Activated T-cell treated with anti-CD3 and anti-CD28 coated beads, Interleukin-2, amount 50 U/mL, for 4 hours (primary cell): ENCODE measurements around the gene CEMIP. TPM values are rescaled to one million over a fixed set of nuclear protein-coding genes. Genes with fewer than 3 reads are reported as not detected.

Source experiments
- ATAC-seq, 2 donors: fragments of 200-7000 bp; cut with Tn5 transposase; one replicate each; pipeline ENCODE4 v1.10.0; 2021
- DNase-seq: peaks from one replicate; pipeline ENCODE4 v3.0.0-alpha.2; 2020
- H3K27me3 Mint-ChIP-seq: one replicate; pipeline ENCODE4 v1.8.0; 2021; ENCODE audit warnings: low read depth, mixed read lengths
- H3K36me3 Mint-ChIP-seq: one replicate; pipeline ENCODE4 v1.8.0; 2022; ENCODE audit warnings: mixed read lengths; ENCODE audit not compliant: insufficient read depth
- H3K4me1 Mint-ChIP-seq: one replicate; pipeline ENCODE4 v1.8.0; 2021; ENCODE audit warnings: low read depth, mixed read lengths
- H3K4me3 Mint-ChIP-seq: one replicate; pipeline ENCODE4 v1.8.0; 2021; ENCODE audit warnings: mild to moderate bottlenecking, moderate library complexity, mixed read lengths
- H3K9me3 Mint-ChIP-seq: one replicate; pipeline ENCODE4 v1.8.0; 2021; ENCODE audit warnings: mixed read lengths
- total RNA-seq, 3 donors: library from RNA; stranded (reverse); gene quantifications; one replicate each; pipeline ENCODE4 v1.2.1, GENCODE V29; 2021

CEMIP gene
- total RNA-seq, 3 donors from 2014 or later, result 0.30 to 0.51 (median 0.37) TPM

GRCh38 chr15:80997692-80998091, 218.5 kb downstream of the CEMIP start:
- Mint-ChIP-seq H3K27me3 (no peaks in the 10 kb centered on the region), H3K4me3 (no peak overlapping the region), H3K9me3 (peaks cover 6% of the 10 kb centered on the region), H3K36me3 (peaks cover 3% of the 10 kb centered on the region), H3K4me1 (peaks cover 27% of the 10 kb centered on the region)
- no peak for ATAC-seq
- DNase-seq, result no peak

- H3K4me1 Mint-ChIP-seq, result peaks cover 28% of the 10 kb centered on the region
- peaks cover 6% of the 10 kb centered on the region for H3K9me3 Mint-ChIP-seq
- no peak for ATAC-seq
- H3K4me3 Mint-ChIP-seq, result no peak overlapping the region
- no peak for DNase-seq
- H3K36me3 Mint-ChIP-seq, result peaks cover 3% of the 10 kb centered on the region
- H3K27me3 Mint-ChIP-seq, result no peaks in the 10 kb centered on the region
Measured at GRCh38 chr15:80998251-80998650, 219.1 kb downstream of the CEMIP start.

GRCh38 chr15:80999623-81000036, 220.5 kb downstream of the CEMIP start:
- peaks cover 42% of the 10 kb centered on the region for H3K4me1 Mint-ChIP-seq
- no peak for ATAC-seq

GRCh38 chr15:81000144-81000623, 221.0 kb downstream of the CEMIP start:
- ATAC-seq (peak in 1 of 2 donors; percentile 2), DNase-seq (no peak)
- H3K27me3 Mint-ChIP-seq, result no peaks in the 10 kb centered on the region
- peaks cover 13% of the 10 kb centered on the region for H3K36me3 Mint-ChIP-seq
- H3K4me1 Mint-ChIP-seq, result peaks cover 46% of the 10 kb centered on the region
- peaks cover 6% of the 10 kb centered on the region for H3K9me3 Mint-ChIP-seq
- H3K4me3 Mint-ChIP-seq, result peak overlapping the region; percentile 94

More at GRCh38 chr15:80999623-81000036, 220.5 kb downstream of the CEMIP start:
- no peaks in the 10 kb centered on the region for H3K27me3 Mint-ChIP-seq
- peak; percentile 42 for DNase-seq
- peak overlapping the region; percentile 94 for H3K4me3 Mint-ChIP-seq
- peaks cover 11% of the 10 kb centered on the region for H3K36me3 Mint-ChIP-seq
- H3K9me3 Mint-ChIP-seq, result peaks cover 6% of the 10 kb centered on the region

- Mint-ChIP-seq H3K4me1 (peaks cover 50% of the 10 kb centered on the region), H3K27me3 (no peaks in the 10 kb centered on the region), H3K9me3 (peaks cover 6% of the 10 kb centered on the region), H3K4me3 (peak within 1 kb of the TSS; percentile 94), H3K36me3 (peaks cover 13% of the 10 kb centered on the region)
- ATAC-seq, result peak; percentile 66 to 80
- peak; percentile 77 for DNase-seq
Measured at GRCh38 chr15:81000624-81001151, 221.5 kb downstream of the CEMIP start, which contains the start of gene TLNRD1. Gene TLNRD1 (plus strand): TSS chr15:81000923. CDS start chr15:81002272, 1,349 bp downstream.

Other genes starting within 250 kb of the CEMIP start
- 1 to 10 TPM; 5.3 to 7.2 (median 5.8) TPM for gene ABHD17C, start 84.1 kb upstream of the CEMIP start, total RNA-seq
- 10 to 100 TPM; 22.2 to 24.0 (median 23.3) TPM for gene MESD, start 210.4 kb downstream of the CEMIP start, total RNA-seq
- 10 to 100 TPM; 42.6 to 46.5 (median 45.0) TPM for gene TLNRD1, start 221.6 kb downstream of the CEMIP start, total RNA-seq